ENCODE measurements around the gene ETV6.

ETV6 gene

DNA sequence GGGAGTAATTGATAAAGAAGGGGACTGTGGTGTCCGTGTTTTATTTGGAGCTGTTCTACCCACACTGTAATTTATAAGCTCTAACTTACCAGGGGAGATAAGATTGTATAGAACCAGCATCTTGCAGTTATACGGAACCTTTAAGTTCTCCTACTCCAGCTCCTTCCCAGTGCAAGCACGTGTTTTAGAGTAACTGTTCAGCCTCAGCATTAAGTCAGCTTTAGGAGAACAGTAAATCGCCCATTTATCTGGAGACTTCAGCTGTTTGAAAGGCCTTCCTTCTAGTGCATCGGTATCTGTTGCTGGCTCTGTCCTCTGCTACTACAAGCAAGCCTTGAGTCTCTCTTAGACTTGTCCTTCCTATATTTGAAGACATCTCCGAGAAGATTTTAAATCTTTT is 95.6 kb downstream of the ETV6 start:
- DNase-seq: no peak

DNA sequence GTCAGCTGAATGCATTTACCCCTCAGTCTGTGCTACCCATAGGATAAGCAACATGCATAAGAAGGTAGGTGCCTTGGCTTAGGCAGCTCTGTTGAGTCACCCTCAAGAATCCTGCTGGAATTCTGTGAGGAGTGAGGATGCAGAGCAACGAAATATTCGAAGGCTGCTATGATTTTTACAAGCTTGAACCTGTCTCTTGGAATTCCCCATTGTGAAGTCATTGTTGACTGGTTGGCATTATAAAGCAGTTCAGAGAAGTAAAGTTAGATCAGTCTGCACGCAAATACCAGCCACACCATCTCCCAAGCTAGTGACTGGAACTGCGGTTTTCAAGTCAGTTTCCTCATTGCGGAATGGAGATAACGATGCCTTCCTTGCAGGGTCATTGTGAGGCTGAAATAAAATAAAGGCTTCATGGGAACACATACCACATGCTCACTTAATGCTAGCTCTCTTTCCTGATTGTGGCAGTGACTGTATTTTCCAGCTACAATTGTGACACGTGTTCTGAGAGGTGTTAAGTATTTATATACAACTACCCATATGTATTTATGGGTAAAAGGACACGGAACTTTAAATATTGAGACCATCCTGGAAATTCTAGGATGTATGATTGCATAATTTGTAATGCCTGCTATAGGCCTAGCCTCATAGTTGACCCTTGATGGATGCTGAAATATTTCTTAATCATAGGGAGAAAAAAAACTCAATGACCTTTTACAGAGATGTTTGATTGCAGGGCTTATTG is 96.7 kb downstream of the ETV6 start:
- no peak for DNase-seq

DNA sequence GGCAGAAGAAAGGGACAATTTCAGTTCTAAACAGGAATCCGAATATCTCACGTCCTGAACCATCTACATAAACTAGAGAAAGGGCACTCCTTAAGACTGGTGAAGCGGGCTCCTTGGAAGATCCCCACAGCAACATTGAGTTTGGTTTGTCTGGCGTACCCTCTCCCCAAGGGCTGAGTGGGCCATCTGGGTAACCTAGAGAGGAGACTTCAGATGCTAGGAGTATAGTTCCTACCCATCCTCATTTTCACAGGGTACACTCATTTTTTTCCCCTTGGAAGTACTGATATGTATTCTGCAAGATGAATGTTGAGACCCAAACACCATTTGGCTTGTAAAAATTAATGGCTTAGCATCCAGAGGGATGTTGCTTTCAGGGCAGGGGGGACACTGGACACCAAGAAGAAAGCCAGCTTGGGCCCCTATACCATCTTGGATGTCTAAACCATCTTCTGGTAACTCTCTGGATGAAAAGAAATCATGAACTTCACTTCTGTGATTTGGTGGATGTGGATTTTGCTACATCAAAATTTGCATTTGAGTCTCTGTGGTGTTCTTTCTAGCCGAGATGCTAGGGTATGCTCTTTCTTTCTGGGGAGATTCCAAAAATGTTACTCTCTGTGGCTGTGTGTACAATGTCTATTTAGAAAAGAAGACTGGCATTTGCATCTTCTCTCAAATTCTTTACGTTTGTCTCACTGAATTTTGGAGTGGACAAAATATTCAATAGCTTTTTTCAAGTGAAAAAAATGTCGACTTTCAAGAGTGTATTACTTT is 97.7 kb downstream of the ETV6 start:
- DNase-seq: no peak

DNA sequence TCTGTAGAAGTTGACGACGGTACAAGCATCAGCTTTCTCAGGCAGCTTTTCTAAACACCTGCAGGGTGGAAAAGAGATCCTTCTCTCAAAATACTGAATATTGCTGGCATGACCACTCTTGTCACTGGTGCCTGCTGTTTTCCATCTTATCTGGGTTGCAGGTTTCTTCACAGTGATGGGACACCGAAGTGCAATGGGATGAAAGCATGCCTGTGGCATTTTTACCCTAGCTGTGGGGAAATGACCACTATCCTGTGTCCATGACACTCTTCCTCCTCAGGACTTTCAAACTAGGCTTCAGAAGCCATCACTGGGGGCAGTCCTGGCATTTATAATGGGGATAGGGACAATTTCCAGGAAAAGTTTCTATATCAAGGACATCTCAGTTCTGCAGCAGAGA is 98.5 kb downstream of the ETV6 start:
- DNase-seq: no peak

DNA sequence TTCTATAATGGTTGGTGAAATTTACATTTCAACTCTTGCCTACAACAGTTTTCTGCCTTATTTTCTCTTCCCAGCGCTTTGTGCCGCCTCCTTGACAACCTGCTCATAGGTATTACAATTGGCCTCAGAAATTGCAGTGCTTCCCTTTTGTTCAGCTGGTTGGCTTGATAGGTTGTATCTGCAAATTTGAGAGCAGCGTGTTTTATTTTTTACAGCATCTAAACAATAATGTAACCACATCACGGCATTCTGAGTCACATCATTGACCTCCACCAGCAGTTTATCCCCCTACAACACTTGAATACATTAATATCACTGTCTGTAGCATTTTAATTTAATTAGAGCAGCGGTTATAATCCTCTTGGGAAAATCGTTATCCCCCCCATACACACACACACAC is 99.4 kb downstream of the ETV6 start:
- peak; percentile 31 for DNase-seq

DNA sequence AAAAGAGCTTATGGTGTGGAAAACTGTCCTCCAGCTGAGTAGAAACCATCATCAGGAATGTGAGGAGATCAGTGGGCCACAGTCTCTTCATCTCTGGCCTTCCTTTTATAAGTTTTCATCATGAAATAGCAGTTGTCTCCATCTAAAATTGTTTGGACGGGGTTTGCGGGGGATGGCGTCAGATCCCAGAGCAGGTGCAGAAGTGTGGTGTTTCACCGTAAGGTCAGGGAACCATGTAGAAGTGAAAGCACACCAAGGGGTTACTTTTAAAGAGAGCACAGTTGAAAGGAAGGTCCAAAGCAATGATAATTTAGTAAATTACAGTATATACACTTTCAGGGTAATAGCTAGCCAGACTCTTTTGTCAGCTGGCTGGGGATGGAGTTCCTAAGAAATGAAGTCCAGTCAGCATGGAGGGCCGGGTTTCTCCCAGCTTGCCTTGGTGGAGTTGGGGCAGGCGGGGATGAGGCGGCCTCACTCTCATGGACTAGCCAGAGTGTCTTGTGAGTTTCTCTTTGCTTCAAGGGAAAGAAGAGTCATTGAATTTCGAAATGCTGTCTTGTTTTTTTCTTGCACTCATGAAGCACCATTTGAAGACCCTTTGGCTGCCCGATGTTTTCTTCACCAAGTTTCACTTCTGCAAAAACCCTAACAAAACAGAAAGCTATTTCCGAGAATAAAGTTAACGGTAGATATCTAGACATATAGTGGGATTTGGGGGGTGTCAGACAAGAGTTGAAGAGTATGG is 100.6 kb downstream of the ETV6 start:
- no peak for DNase-seq

DNA sequence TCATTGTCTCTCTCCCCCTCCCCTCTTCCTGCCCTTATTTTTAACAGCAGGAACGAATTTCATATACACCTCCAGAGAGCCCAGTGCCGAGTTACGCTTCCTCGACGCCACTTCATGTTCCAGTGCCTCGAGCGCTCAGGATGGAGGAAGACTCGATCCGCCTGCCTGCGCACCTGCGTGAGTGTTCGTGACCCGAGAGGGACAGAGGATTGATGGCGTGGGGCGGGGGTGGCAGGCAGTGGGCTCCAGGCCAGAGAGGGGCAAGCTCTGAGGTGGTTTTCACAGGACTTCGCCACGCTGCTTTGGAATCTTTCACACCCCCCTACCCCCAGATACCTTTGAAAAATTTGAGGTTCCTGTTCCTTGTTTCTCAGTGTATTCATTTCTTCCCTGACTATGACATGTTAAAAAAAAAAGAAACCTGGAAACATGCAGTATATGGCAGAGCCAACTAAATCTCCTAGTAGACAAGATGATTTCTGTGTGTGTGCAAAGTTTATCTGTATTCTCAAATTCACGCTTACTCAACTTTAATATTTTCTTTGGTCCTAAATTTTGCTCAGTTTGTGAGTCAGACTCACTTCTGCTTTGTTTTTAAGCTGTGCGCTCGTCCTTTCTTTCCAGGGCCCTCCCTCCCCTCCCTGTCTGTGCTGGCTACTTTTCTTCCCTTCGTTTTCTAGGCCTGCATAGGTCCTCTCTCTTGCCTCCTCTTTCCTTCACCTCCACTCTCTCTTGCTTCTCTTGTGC is 103.1 kb downstream of the ETV6 start:
- DNase-seq: no peak

DNA sequence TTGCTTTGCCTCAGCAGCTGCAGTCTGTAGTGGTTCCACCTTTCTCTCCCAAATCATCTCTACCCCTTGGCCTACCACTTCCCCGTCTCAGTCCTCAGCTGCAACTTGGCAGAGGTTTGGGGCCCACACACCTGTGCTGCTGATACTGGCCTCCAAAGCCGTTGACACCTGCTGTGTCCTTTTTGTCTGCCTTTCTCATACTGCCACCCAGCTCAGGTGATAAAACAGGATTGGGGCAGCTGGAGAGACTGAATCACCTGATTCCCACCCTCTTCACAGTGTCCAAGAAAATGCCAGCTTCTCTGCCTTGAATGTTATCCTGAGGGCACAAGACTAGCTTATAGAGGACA is 103.7 kb downstream of the ETV6 start:
- peak; percentile 44 for DNase-seq

DNA sequence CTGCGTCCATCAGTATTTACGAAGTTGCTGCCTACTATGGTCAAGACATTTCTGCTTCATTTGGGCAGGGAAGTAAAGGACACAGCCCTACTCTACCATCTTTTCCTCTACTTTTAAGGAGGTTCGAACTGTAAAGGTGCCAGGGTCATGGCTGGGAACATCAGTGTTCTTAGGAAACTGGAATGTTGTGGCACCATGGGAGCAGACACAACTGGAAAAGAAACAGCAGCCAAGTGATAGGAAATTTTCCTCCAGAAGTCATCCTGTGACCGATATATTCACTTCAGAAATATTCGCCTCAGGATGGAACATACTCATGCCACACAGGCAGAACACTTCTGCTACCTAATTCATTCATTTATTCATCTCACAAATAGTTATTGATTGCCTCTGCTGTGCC is 104.4 kb downstream of the ETV6 start:
- DNase-seq: no peak

DNA sequence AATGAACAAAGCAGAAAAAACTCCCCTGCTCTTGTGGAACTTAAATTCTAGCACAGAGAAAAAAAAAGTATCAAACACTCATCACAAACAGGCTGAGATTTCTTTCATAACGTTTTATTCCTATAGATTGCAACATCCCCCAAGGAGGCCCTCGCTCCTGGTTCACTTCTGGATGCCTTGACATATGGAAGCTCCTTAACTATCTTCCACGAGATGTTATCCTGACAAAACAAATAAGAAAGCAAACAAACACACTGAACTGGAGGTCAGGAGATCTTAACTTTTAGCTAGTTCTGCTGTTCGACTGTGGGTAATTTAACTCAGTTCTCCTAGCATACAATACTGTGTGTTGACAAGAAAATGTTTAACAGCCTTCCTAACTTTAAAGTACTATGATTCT is 104.8 kb downstream of the ETV6 start:
- DNase-seq: no peak

DNA sequence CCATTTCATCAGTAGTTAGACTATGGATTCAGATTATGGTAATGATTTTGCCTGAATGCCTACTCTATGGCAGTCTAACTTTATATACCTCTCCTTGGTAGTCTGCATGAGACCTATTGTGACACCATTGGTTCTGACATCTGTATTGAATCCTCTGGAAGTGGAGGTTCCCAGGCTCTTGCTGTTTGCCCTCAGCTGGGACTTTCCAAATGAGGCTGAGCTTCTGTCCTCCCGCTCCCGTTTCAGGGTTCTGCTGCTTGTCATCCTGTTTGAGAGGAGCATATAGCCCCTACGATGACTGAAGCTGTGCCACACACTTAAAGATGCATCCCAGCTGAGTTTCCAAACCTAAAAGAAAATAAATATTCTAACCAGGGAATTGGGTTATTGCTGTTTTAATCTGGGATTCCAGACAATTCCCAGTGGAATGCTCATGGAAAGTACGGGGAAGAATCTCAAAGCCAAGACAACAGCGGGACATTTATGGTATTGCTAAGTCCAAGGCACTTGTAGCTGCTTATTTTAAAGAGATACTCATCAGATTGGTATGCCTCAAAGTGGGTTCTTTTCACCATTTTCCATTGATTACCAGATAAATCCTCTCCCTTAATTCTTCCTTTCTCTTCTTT is 105.9 kb downstream of the ETV6 start:
- DNase-seq: no peak

DNA sequence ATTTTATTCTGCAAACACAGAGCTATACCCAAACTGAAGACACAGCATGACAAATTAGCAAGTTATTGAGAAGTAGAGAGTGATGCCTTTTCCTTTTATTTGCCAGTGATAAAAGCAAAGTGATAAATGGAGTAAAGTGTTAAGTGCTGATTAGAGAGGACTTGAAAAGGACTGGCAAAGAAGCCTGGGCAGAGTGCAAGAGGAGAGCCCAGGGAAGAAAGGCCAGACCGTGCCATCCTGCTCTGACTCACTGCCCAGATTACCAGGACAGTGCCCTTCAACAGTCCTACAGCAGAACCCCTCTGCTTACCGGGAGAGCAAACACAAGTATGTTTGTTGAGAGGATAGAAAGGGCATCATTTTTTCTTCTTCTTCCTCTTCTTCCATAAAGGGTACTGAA is 106.5 kb downstream of the ETV6 start:
- no peak for DNase-seq

DNA sequence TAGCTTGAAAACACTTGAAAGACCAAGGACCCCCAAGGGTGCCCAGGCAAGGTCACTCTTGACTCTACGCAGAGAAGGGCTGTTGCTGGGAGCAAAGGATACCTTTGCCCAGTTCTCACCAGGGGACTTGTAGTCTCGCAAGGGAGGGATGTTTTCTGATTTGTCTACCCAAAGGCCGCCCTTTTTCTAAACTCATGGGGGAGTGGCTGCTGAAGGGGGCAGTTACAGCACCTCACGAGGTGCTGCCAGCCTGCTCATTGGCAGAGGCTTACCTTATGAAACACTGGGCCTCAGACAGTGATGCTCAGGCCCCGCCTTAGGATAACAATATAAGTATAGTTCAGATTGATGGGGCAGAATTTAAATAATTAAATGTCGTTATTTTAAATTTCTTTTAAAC is 107.0 kb downstream of the ETV6 start:
- DNase-seq: no peak

DNA sequence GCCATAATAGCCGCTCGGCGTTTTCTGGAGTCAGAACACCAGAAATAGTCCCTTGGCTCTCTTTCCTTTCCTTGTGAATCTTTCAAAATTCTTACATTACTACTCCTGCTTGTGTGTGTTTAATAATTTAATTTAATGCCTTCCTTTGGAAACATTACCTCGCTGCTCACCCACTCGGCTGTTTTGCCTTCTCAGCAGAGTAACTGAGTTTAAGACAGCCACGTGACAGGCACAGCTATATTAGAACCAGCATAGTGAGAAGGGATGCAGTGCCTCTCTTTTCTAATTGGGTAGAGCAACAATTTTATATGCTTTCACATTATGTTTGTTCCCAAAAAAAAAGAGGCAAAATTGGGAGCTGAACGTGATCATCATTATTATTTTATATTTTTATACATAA is 107.6 kb downstream of the ETV6 start:
- DNase-seq: no peak

DNA sequence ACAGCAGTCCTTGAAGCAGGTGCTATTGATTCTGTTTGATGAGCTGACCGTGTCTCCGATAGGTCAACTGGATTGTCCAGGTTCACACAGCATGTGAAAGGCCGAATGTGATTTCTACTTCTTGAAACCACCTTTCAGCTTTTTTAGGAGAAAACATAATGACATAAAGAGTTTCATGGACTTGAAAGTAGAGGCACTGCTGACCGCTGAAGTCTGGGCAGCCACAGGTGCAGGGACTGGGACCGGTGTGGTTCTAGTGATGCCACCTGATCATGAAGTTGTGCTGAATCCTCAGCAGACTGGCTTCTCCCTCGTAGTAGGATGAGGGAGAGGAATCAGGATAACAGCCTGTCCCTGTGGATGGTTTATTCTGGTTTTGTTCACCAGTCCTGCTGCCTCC is 108.1 kb downstream of the ETV6 start:
- DNase-seq: no peak

DNA sequence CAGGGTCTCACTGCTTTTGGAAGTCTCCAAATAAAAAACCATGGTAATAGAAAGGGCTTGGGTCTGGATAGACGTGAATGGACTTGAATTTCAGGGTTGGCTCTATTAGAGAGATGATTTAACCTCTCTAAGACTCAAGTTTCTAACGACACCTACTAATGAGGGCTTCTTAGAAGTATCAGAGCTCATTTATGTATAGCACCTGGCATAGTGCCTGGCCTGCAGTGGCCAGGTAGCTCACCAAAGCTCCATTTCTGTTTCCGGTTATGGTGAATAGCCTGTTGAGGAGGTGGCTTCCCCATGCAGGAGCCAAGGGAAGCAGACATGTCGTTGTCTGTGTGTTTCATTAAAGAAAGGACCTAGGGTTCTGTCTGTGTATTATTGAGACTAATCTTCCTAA is 108.6 kb downstream of the ETV6 start:
- DNase-seq: peak; percentile 75

DNA sequence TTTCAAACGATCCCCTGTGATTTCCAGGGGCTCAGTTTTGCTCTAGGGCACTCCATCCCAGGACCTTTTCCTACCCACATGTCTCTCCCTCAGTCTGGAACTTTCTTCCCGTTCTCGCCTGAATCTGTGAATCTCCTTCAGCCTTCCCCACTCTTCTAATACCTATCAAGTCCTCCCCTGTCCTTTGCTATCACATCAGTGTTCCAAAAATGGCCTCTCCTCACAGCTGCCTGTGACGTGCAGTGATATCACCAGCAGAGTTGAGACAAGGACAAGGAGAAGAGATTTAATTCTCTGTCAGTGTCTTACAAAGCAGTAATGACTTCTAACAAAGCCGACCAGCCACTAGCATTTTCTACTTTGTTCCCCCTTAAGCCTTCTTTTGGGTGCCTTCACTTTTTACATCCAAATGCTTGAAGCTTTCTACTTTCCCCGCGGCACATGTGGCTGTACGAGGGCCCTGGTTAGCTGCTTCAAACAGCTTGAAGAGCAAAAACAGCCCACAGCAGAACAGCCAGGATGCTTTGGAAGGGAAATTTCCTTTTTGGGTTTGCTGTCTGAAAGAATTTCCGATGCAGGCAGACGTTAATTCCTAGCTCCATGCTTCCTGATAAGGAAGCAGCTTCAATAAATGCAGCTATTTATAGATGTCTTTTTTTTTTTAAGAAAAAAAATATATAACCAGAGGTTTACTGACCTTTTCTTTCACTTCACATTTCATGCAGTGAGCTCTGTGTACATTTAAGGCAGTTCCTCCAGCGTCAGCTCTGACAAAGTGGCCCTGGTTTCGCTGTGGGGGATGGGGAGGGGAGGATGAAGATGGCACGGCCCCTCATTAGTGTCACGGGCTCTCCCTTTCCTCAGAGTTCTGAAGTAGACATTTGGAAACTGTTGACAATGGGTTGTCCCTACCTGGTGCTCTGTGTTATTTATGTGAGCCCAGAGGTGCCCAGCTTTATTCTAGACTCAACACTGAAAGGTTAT is 109.3 kb downstream of the ETV6 start:
- DNase-seq: peak; percentile 37

DNA sequence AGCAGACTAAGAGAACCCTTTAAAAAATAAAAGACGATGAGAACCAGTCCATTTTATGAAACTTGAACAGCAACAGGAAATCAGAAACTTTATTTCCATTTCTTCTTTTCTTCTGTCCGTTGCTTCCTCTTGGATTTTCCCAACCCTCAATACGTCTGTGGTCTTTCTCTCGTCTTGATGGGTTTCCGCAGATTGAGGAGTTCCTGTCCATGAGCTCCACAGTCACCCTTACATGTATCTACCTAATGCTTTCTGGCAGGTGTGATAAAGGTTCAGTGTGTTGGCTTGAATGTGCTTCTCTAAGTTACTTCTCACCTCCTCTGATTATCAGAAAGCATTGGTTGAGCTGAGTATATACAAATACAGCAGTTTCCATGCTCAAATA is 110.0 kb downstream of the ETV6 start:
- no peak for DNase-seq

DNA sequence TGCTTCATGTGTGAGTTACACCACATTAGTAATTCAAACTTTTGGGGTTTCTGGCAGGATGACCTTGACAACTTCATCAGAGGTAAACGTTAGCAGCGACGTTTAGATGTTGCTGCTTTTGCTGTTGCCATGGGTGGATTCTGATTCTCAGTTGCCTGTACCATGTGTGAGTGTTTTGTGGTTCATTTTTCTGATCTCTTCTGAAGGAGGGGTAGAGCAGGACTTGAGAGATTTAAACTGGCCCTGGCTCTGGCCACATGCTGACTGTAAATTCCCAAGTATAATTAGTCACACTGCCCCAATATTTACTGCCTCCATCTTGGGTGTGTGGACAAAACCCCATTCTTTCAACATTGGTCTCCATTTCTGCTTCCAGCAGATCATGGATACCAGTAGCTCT is 110.4 kb downstream of the ETV6 start:
- no peak for DNase-seq

DNA sequence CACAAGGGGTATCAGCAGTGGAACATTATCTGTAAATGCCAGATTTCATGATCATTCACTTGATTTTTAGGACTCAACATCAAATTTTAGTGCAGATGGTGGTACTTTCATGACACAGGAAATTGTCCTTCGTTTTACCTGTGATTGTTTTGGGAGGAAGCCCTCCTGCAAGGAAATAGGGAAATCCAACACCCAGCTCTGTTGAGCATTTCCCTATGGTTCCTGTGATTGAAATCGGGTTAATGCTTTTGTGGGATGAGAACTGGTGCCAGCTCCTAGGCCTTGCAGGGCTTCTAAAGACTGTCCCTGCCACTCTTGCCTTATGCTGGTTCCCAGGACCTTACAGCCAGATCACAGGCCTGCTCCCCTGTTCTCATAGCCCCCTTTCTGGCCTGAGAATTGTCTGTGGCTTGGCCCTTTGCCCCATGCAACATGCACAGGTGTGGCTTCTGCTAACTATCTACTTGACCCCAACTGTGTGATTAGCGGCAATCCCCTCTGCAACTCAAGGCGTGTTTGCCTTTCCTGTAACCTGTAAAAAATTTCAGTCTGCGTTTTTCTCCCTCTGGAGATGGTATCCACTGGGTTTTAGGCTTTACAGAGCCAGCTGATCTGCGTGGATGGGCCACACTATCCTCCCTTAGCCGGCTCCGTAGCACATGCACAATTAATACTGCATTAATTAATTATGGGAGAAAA is 112.5 kb downstream of the ETV6 start:
- no peak for DNase-seq
